Choroid plexus epithelial cell (primary cell): Measurements from ENCODE around the gene MDM2.
A peak's percentile ranks its signal among the peaks of the same experiment; 100 is the strongest.
"Not testable (repeated sequence)": the region's sequence is repeated elsewhere in the genome, so short reads cannot be mapped to it uniquely, and the experiment has no call there.

Source experiments
- DNase-seq: peaks from one replicate; pipeline ENCODE4 v3.0.0-alpha.2; 2010; ENCODE audit warnings: low read depth
- H3K4me3 ChIP-seq: 2 replicates; pipeline ENCODE4 v1.5.1; 2011; ENCODE audit warnings: low read depth, mild to moderate bottlenecking, control low read depth, low read length, moderate library complexity
- TF ChIP-seq, protein P1 (sequence below): conservative IDR thresholded peaks from 2 replicates; pipeline ENCODE4 v1.5.1; 2011; ENCODE audit warnings: low read depth, mild to moderate bottlenecking, control low read depth, inconsistent platforms, low read length, moderate library complexity

MDM2 gene

DNA sequence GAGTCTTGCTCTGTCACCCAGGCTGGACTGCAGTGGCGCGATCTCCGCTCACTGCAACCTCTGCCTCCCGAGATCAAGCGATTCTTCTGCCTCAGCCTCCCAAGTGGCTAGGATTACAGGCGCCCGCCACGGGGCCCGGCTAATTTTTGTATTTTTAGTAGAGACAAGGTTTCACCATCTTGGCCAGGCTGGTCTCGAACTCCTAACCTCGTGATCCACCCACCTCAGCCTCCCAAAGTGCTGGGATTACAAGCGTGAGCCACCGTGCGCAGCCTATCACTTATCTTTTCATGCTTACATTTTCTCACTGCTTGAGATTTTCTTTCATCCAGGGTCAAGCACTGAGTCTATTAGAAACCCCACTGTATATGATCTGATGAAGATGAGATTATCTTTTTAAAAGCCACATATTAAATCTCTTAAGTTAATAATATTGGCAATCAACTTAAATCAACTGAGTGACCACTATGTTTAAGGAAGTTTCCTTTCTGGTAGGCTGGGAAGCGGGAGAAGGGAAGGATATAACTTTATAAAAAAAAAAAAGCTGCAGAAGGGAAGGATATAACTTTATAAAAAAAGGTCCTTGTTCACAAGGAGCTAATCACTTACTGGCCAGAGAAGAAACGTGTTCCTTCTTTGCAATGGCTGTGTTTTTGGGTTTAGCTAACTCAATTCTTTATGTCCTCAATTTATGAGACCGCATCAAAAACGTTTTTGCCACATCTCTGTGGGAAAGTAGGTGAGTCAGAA is 1.3 kb upstream of the MDM2 start:
- TF ChIP-seq, protein P1, sequence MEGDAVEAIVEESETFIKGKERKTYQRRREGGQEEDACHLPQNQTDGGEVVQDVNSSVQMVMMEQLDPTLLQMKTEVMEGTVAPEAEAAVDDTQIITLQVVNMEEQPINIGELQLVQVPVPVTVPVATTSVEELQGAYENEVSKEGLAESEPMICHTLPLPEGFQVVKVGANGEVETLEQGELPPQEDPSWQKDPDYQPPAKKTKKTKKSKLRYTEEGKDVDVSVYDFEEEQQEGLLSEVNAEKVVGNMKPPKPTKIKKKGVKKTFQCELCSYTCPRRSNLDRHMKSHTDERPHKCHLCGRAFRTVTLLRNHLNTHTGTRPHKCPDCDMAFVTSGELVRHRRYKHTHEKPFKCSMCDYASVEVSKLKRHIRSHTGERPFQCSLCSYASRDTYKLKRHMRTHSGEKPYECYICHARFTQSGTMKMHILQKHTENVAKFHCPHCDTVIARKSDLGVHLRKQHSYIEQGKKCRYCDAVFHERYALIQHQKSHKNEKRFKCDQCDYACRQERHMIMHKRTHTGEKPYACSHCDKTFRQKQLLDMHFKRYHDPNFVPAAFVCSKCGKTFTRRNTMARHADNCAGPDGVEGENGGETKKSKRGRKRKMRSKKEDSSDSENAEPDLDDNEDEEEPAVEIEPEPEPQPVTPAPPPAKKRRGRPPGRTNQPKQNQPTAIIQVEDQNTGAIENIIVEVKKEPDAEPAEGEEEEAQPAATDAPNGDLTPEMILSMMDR = no peak
- no peak for DNase-seq
- H3K4me3 ChIP-seq = no peak overlapping the region

DNA sequence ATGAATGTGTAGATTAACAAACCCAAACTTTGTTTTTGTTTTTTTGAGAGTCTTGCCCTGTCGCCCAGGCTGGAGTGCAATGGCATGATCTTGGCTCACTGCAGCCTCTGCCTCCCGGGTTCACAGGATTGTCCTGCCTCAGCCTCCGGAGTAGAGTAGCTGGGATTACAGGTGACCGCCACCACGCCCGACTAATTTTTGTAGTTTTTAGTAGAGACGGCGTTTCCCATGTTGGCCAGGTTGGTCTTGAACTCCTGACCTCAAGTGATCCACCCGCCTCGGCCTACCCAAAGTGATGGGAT is 752 bp upstream of the MDM2 start:
- H3K4me3 ChIP-seq = peak overlapping the region; percentile 95
- DNase-seq = not testable (repeated sequence)

DNA sequence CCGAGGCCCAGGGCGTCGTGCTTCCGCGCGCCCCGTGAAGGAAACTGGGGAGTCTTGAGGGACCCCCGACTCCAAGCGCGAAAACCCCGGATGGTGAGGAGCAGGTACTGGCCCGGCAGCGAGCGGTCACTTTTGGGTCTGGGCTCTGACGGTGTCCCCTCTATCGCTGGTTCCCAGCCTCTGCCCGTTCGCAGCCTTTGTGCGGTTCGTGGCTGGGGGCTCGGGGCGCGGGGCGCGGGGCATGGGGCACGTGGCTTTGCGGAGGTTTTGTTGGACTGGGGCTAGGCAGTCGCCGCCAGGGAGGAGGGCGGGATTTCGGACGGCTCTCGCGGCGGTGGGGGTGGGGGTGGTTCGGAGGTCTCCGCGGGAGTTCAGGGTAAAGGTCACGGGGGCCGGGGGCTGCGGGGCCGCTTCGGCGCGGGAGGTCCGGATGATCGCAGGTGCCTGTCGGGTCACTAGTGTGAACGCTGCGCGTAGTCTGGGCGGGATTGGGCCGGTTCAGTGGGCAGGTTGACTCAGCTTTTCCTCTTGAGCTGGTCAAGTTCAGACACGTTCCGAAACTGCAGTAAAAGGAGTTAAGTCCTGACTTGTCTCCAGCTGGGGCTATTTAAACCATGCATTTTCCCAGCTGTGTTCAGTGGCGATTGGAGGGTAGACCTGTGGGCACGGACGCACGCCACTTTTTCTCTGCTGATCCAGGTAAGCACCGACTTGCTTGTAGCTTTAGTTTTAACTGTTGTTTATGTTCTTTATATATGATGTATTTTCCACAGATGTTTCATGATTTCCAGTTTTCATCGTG is 612 bp downstream of the MDM2 start:
- peak overlapping the region; percentile 95 for H3K4me3 ChIP-seq
- TF ChIP-seq, protein P1 = no peak
- DNase-seq = peak; percentile 97

DNA sequence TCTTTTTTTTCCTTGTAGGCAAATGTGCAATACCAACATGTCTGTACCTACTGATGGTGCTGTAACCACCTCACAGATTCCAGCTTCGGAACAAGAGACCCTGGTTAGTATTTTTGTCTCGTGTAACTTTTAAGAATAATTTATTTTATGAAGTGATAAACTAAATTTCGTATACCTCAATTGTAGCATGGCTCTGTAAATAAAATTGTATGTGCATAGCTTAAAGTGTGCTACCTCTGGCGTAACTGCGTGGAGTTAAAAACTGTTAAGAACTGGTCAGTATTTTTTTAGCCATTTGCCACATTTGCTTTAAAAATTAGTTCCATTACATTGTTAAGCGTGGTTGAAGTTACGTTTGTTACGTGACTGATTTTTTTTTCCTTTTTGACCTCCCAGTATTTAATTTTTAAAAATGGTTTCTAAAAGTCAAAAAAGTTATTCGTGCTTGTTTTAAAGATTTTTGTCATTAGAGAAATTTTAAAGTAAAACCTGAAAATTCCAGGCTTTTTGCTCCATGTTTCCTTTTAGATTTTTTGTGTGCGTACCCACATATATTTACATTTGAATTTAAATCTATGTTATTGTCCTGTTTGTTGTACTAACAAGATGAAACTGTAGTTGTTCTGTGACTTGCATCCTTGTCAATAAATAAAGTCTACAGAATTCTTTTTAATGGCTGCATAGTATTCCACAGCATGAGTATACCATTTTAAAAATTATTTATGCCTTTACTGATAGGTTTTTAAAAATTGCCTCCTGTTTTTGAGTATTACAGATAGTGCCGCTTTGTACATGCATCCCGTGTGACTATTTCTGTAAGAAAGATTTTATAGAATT is 1.4 kb downstream of the MDM2 start:
- TF ChIP-seq, protein P1 = no peak
- peak; percentile 31 for DNase-seq
- peak overlapping the region; percentile 95 for H3K4me3 ChIP-seq

DNA sequence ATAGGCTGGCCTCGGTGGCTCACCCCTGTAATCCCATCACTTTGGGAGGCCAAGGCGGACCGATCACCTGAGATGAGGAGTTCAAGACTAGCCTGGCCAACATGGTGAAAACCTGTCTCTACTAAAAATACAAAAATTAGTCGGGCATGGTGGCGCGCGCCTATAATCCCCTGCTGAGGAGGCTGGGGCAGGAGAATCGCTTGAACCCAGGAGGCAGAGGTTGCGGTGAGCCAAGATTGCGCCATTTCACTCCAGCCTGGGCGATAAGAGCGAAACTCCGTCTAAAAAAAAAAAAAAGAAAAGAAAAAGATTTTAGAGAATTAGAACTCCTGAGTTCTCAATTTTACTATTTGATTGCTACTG is 2.0 kb downstream of the MDM2 start:
- H3K4me3 ChIP-seq = peak overlapping the region; percentile 95
- not testable (repeated sequence) for DNase-seq

DNA sequence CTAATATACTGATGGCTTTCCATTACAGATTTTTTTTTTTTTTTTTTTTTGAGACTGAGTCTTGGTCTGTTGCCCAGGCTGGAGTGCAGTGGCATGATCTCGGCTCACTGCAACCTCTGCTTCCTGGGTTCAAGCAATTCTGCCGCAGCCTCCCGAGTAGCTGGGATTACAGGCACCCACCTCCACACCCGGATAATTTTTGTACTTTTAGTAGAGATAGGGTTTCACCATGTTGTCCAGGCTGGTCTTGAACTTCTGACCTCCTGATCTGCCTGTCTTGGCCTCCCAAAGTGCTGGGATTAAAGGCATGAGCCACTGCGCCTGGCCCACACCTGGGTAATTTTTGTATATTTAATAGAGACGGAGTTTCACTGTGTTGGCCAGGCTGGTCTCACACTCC is 3.6 kb downstream of the MDM2 start:
- not testable (repeated sequence) for DNase-seq
- peak overlapping the region; percentile 95 for H3K4me3 ChIP-seq

DNA sequence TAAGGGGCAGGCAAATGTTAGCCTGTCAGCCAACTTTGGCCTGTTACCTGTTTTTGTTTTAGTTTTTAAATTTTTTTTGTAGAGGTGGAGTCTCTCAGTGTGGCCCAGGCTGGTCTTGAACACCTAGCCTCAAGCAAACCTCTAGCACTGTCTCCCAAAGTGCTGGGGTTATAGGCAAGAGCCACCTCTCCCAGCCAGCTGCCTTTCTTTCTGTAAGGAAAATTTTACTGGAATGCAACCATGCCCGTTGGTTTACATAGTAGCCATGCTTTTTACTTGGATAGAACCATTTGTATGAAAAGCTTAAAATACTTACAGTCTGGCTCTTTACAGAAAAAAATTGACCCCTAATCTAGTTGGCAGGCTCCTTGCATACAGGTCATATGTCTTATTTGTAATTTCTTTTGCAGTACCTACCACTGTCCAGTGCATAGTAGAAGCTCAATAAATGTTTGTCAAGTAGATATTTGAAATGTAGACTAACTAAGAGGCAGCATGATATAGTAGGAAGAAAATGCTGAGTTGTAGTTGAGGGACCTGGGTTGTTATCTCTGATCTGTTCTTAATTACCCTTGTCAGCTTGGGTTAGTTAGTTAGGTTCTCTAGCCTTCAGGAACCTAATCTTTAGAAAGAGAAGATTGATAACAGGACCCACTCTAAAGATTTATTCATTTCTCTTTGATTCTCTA is 4.7 kb downstream of the MDM2 start:
- no peak for DNase-seq
- peak overlapping the region; percentile 95 for H3K4me3 ChIP-seq

DNA sequence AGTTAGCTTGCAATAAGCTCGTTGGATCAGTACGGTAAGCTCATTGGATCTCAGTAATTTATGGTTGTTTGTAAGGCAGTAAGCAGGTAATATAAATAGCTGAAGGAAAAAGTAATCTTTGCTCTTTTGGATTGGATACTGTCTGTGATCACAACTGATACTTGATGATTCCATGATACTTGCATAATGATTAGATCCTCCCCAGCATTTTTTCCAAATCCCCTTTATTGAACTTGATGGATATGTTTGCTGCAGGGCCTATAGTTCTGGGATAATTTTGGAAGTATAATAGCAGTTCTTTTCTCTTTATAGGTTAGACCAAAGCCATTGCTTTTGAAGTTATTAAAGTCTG is 5.2 kb downstream of the MDM2 start:
- no peak for DNase-seq
- TF ChIP-seq, protein P1 = no peak
- H3K4me3 ChIP-seq = peak overlapping the region; percentile 95

More for the DNA sequence above, 4.7 kb downstream of the MDM2 start:
- TF ChIP-seq, protein P1 = no peak
